Measurements from ENCODE around the gene ZMYM5. TPM values are rescaled to one million over a fixed set of nuclear protein-coding genes. Genes with fewer than 3 reads are reported as not detected.

The ZMYM5 gene
- total and polyA plus RNA-seq, 2 of the 13 experiments (the other 11 are each of a cell fraction or from before 2014, with no cell fraction given), result 7.8 to 9.4 TPM

GRCh38 chr13:19863323-19864023, at the start of gene ZMYM5 (continued):
- TF ChIP-seq SNAPC4 (CRISPR knock-in tag; IDR thresholded peaks at IDR 0.05) (no peak), ZKSCAN1 (IDR thresholded peaks at IDR 0.05; ENCODE audit: low read length) (no peak), TFE3 (CRISPR knock-in tag; IDR thresholded peaks at IDR 0.05) (no peak), ZFP62 (CRISPR knock-in tag; IDR thresholded peaks at IDR 0.05) (no peak), DRAP1 (CRISPR knock-in tag; IDR thresholded peaks at IDR 0.05) (peak; percentile 82), ZFAT (CRISPR knock-in tag; conservative IDR thresholded peaks at IDR 0.05) (no peak), MIER2 (CRISPR knock-in tag; IDR thresholded peaks at IDR 0.05) (no peak), JUN (CRISPR knock-in tag; IDR thresholded peaks at IDR 0.05) (no peak), ZNF281 (CRISPR knock-in tag; IDR thresholded peaks at IDR 0.05; ENCODE audit: borderline replicate concordance) (peak; percentile 36; the same call in 1 of the 2 replicates), ARNTL (CRISPR knock-in tag; IDR thresholded peaks at IDR 0.05) (no peak), ZNF234 (CRISPR knock-in tag; conservative IDR thresholded peaks at IDR 0.05) (no peak), BRF2 (CRISPR knock-in tag; IDR thresholded peaks at IDR 0.05) (peak; percentile 40; the same call in 1 of the 2 replicates), PHF8 (CRISPR knock-in tag; IDR thresholded peaks at IDR 0.05) (peak; percentile 62), JARID2 (CRISPR knock-in tag; IDR thresholded peaks at IDR 0.05; ENCODE audit: insufficient replicate concordance) (no peak), ZNF841 (CRISPR knock-in tag; IDR thresholded peaks at IDR 0.05; ENCODE audit: borderline replicate concordance) (no peak)

All from HepG2 (cell line).